Measurements from ENCODE around the gene RNF130.

DNA sequence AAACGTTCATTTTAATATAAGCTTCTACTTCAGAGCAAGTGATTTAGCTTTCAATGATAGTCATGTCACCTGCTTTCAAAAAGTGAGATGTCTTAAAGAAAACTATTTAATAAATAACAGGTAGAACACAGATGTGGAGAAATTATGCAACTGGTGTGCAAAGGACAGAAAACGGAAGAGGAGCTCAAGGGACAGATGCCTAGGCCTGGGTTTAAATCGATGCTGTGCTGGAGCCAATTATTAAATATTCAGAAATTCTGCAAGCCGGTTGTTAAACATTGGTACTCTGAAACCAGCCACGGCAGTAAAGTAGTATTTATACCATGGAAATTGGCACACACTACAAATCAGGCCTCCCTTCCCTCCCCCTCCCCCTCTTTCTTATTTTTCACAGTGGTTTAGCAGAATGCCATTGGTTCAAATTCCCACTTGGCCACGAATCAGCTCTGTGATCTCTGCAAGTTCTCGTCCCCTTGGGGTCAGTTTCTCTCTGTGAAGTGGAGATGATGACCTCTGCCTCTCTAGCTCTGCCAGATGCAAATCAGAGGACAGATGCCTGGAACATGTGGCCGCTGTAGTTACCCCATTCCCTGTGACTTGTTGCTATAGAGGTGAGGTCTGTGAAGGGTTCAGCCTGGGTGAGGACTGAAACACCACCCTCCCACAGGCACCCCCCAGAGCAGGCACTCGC, 6.2 kb upstream of the RNF130 start:
- TF ChIP-seq, protein P1, sequence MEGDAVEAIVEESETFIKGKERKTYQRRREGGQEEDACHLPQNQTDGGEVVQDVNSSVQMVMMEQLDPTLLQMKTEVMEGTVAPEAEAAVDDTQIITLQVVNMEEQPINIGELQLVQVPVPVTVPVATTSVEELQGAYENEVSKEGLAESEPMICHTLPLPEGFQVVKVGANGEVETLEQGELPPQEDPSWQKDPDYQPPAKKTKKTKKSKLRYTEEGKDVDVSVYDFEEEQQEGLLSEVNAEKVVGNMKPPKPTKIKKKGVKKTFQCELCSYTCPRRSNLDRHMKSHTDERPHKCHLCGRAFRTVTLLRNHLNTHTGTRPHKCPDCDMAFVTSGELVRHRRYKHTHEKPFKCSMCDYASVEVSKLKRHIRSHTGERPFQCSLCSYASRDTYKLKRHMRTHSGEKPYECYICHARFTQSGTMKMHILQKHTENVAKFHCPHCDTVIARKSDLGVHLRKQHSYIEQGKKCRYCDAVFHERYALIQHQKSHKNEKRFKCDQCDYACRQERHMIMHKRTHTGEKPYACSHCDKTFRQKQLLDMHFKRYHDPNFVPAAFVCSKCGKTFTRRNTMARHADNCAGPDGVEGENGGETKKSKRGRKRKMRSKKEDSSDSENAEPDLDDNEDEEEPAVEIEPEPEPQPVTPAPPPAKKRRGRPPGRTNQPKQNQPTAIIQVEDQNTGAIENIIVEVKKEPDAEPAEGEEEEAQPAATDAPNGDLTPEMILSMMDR (IDR thresholded peaks at IDR 0.05): no peak
- TF ChIP-seq POLR2A (IDR thresholded peaks at IDR 0.05): no peak
- TF ChIP-seq POLR2AphosphoS5 (IDR thresholded peaks at IDR 0.05; ENCODE audit: insufficient read depth in 1 of 2, low read depth in 1 of 2): no peak

Measured in vagina (tissue), 2 donors.